Activated CD4-positive, alpha-beta T cell treated with anti-CD3 and anti-CD28 coated beads, Interleukin-2, amount 50 U/mL, for 4 hours (primary cell): ENCODE data around the gene TRPV2.
A peak's percentile ranks its signal among the peaks of the same experiment; 100 is the strongest.
"Not testable (repeated sequence)": the region's sequence is repeated elsewhere in the genome, so short reads cannot be mapped to it uniquely, and the experiment has no call there.

Experiments
- DNase-seq, 2 experiments: peaks; one replicate each; pipeline ENCODE4 v3.0.0-alpha.2; 2020

Gene TRPV2

GRCh38 chr17:16415031-16415924 lies at the start of gene TRPV2:
TSS of gene TRPV2 (plus strand) at chr17:16415571. CDS start at chr17:16417669, 2,098 bp downstream.
- peak; percentile 38 to 39 for DNase-seq

- DNase-seq: no peak
Measured at GRCh38 chr17:16371742-16372141, 43.6 kb upstream of the TRPV2 start.

- no peak for DNase-seq
Measured at GRCh38 chr17:16374146-16374938, 41.0 kb upstream of the TRPV2 start.

DNA sequence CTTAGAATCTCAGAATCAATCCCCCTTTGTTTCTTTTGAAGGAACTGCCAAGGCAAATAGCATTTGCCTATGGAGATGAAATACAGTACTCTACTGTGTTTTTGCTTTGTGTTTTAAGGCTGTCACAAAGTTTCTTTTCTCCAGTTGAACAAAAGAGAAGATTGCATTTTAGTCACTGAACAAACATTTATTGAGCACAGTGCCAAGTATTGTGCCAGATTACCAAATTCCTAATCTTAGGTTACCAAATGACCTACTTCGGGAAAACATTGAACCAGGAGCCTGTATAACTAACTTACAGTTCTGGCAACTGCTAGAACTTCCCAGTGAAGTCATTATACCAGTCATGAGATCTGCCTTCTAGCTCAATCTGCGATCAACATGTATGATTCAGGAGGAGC lies 37.4 kb upstream of the TRPV2 start:
- no peak for DNase-seq

DNA sequence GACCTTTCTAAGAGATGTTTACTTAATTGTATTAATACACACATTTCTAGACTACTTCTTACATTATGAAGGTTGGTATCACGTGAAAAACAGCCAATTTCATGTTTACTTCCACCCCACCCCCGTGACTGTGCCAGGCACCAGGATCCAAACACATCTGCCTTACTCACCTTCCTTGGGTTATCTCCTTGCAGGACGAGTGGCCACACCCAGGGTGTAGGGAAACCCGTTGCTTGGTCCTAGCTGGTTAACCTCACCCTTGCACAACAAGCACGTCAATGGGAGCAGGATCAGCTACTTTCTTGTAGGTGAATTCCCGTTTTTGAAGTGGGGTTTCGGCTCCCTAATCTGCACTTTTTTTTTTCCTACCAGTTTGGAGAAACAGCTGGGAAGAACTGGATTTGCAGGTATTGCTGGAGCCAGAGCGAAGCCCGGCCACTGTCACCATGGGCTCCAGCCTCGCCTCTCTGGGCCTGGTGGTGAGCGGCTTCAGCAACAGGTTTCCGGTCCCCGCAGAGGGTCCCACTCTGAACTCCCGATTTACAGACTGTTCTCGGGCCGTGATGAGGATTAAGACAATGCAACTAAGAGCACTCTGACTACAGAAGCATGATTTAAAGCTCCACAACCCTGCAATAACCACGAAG lies 36.6 kb upstream of the TRPV2 start:
- no peak for DNase-seq

DNA sequence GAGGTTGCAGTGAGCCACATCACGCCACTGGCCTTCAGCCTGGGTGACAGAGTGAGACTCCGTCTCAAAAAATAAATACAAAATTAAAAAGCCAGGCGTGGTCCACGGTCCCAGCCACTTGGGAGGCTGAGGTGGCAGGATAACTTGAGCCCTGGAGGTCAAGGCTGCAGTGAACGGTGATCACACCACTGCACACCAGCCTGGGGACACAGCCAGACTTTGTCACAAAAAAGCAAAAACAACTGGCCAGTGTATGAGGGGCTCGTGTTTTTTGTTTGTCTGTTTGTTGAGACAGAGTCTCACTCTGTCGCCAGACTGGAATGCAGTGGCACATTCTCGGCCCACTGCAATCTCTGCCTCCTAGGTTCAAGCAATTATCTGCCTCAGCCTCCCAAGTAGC lies 35.7 kb upstream of the TRPV2 start:
- DNase-seq: no peak

GRCh38 chr17:16380640-16381495 lies 34.5 kb upstream of the TRPV2 start, which contains the start of gene UBB:
TSS of gene UBB (plus strand) at chr17:16381091. CDS start at chr17:16381908, 817 bp downstream.
- DNase-seq: peak; percentile 93

DNA sequence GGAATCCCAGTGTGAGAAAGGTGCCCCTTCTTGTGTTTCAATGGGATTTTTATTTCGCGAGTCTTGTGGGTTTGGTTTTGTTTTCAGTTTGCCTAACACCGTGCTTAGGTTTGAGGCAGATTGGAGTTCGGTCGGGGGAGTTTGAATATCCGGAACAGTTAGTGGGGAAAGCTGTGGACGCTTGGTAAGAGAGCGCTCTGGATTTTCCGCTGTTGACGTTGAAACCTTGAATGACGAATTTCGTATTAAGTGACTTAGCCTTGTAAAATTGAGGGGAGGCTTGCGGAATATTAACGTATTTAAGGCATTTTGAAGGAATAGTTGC lies 33.9 kb upstream of the TRPV2 start:
- DNase-seq: peak; percentile 22 to 26

- no peak for DNase-seq
Measured at GRCh38 chr17:16383216-16383615, 32.2 kb upstream of the TRPV2 start.

GRCh38 chr17:16383772-16384287 lies 31.5 kb upstream of the TRPV2 start:
- DNase-seq: no peak

GRCh38 chr17:16384557-16384956 lies 30.8 kb upstream of the TRPV2 start:
- DNase-seq: no peak

- DNase-seq: not testable (repeated sequence)
Measured at GRCh38 chr17:16386126-16386507, 29.3 kb upstream of the TRPV2 start.

DNA sequence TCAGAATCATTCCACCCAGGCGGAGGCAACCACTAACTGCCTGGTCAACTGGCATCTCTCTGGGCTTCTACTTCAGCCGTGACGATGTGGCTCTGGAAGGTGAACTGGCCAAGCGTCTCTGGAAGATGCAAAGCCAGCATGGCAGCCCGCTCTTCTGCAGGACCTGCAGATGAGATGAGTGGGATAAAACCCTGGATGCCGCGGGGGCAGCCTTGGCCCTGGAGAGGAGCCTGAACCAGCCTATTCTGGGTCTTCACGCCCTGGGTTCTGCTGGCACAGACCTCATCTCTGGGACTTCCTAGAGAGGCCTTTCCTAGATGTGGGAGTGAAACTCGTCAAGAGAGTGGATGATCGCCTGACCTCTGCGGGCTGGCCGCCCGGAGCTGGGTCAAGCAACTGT lies 23.9 kb upstream of the TRPV2 start:
- no peak for DNase-seq

GRCh38 chr17:16392491-16392890 lies 22.9 kb upstream of the TRPV2 start:
- not testable (repeated sequence) for DNase-seq

DNA sequence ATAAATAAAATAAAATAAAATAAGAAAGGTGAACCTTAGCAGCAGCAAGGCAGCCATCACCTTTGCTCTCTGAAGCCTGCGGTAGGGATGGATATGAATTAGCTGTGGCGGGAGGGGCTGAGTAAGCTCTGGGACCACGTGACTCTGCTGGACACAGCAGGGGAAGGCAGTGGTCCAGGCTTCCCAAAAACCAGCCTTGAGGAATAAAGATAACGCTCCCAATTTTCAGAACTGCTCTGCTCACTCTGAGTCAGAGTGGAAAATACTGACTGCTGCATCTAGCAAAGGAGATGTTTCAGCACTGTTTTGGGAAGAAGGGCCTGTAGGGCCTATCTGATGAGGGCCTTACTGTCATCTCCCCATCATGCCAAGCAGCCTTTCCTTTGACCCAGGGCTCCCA lies 19.5 kb upstream of the TRPV2 start:
- not testable (repeated sequence) for DNase-seq

GRCh38 chr17:16396693-16397092 lies 18.7 kb upstream of the TRPV2 start:
- DNase-seq: not testable (repeated sequence)

DNA sequence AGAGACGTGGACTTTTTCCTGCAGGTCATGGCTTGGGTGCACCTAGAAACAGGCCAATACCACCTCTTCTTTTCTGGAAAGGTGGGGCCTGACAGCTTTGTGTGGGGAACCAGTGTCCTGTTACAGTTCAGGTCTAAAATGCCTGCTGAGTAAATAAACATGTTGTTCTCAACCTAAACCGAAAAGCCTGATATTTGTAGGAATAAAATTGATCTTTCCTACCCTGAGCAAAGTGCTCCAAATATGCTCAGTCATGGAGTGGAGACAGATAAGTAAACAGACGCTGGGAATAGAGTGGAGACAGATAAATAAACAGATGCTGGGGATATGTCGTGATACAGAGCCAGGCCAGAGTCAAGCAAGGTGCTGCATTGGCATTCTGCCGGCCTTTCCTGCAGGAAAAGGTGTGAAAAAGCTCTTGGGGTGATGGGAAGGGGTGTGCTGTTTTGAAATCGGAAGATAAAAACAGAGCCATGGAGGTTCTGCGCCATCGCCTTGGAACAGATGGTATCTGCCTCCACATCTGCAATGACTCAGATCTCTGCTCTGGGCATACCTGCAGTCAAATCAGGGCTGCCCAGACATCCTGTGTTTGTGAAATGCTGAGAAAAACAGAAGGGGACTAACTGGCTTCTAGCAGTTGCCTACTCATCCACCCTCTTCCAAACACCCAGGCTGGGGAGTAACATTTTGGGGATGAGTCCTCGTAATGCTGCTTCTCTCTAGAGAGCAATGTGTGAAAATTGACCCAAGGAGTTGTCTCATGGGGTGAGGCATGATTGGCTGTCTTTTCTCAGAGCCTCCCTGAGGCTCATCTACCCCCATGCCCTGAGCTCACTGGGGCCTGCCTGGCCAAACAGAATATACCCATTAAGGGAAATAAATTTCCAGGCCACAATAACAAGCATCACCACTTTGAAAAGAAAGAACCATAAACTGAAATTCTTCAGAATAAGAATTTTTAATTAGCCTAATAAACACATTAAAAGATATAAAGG lies 16.8 kb upstream of the TRPV2 start:
- no peak for DNase-seq

- not testable (repeated sequence) for DNase-seq
Measured at GRCh38 chr17:16403847-16404246, 11.5 kb upstream of the TRPV2 start.

DNA sequence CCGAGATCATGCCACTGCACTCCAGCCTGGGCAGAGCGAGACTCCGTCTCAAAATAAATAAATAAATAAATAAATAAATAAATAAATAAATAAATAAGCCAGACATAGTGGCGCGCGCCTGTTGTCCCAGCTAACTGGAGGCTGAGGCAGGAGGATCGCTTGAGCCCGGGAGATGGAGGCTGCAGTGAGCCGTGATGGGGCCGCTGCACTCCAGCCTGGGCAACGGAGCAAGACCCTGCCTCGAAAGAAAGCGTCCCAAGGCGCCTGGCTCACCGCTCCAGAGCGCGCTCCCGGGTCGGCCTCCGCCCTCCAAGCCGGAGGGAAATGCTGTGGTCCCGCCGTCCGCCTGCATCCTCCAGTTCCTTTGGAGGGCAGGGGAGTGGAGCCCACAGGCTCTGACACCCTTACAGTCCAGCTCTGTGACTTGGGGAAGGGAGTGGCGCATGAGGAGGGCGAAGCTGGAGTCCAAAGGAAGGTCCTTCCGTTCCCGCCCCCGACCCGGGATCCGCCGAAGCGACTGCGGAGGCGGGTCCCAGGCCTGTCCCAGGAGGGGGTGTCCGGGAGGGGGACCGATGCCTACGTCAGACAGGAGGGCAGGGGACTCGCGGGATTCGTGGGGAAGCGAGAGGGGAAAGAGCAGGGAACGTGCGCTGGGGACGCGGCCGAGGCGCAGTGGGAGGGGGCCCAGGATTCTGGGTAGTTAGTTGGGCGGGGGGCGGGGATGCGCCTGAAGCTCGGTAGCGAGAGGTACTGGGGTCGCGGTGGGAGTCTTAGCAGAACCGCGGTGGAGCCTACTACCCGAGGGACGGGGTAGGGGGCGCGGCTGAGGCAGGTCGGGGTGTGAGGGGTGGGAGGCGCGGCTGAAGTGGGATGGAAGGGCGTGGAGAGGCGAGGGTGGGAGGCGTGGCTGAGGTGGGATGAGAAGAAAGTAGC lies 8.4 kb upstream of the TRPV2 start:
- no peak for DNase-seq
